HG02885 (cell line): ENCODE measurements around the gene ASB16.
"Not testable (repeated sequence)": the region's sequence is repeated elsewhere in the genome, so short reads cannot be mapped to it uniquely, and the experiment has no call there.

Source experiments
- ATAC-seq: cut with Tn5 transposase; IDR thresholded peaks from one replicate; pipeline ENCODE4 v1.9.1; 2021; ENCODE audit warnings: mild to moderate bottlenecking; ENCODE audit not compliant: unreplicated experiment, poor library complexity

Gene ASB16

GRCh38 chr17:44146375-44147346 lies 23.8 kb upstream of the ASB16 start:
- no peak for ATAC-seq

- ATAC-seq: no peak
Measured at GRCh38 chr17:44147812-44148211, 22.7 kb upstream of the ASB16 start.

GRCh38 chr17:44149066-44149465 lies 21.4 kb upstream of the ASB16 start:
- not testable (repeated sequence) for ATAC-seq

GRCh38 chr17:44149750-44150329 lies 20.7 kb upstream of the ASB16 start:
- no peak for ATAC-seq

GRCh38 chr17:44152875-44153274 lies 17.6 kb upstream of the ASB16 start:
- ATAC-seq: no peak

GRCh38 chr17:44155488-44155887 lies 15.0 kb upstream of the ASB16 start:
- no peak for ATAC-seq

GRCh38 chr17:44159519-44160210 lies 10.8 kb upstream of the ASB16 start:
- ATAC-seq: no peak

GRCh38 chr17:44164476-44164875 lies 6.0 kb upstream of the ASB16 start:
- no peak for ATAC-seq

- ATAC-seq: no peak
Measured at GRCh38 chr17:44167181-44167861, 3.2 kb upstream of the ASB16 start.

- ATAC-seq: no peak
Measured at GRCh38 chr17:44170135-44170498, 387 bp upstream of the ASB16 start.

- no peak for ATAC-seq
Measured at GRCh38 chr17:44171931-44172455, 1.5 kb downstream of the ASB16 start.

GRCh38 chr17:44174427-44174826 lies 3.9 kb downstream of the ASB16 start:
- no peak for ATAC-seq

GRCh38 chr17:44176257-44176656 lies 5.8 kb downstream of the ASB16 start:
- ATAC-seq: no peak

- no peak for ATAC-seq
Measured at GRCh38 chr17:44176671-44177501, 6.4 kb downstream of the ASB16 start.

GRCh38 chr17:44177640-44178039 lies 7.1 kb downstream of the ASB16 start:
- no peak for ATAC-seq

- no peak for ATAC-seq
Measured at GRCh38 chr17:44178133-44178532, 7.6 kb downstream of the ASB16 start.

- ATAC-seq: no peak
Measured at GRCh38 chr17:44183024-44183423, 12.5 kb downstream of the ASB16 start.

GRCh38 chr17:44184212-44184810 lies 13.8 kb downstream of the ASB16 start:
- ATAC-seq: no peak
